Dermis blood vessel endothelial cell (primary cell): Measurements from ENCODE around the gene SLC6A9. TPM values are rescaled to one million over a fixed set of nuclear protein-coding genes. Genes with fewer than 3 reads are reported as not detected.

ENCODE experiments used
- DNase-seq: peaks from one replicate; pipeline ENCODE4 v3.0.0; 2010
- total RNA-seq: library from RNA; depleted of rRNA; stranded (reverse); fragments of >200 nt; gene quantifications from 2 replicates; pipeline ENCODE4 v1.2.3, GENCODE V29; 2014

Gene SLC6A9
- total RNA-seq, 1 donor from 2014 or later, result not detected

DNA sequence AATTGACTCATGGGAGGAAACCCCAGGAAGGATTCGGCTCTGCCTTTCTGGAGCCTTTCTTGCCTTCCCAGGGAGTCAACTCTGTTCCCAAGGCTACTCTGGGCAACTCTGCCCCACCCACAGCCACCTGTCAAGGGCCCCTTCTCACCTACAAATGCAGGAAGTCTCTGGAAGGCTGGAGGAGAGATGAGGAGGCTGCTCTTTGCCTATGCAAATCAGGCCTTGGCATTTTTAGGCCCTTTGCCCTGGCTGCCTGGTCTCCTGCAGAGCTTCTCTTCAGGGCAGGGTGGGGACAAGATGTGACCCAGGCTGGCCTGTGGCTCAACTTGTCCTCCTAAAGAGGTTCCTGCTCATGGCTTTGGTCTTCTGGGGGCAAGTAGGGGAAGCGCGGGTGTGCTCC, 5.4 kb downstream of the SLC6A9 start:
- no peak for DNase-seq

- DNase-seq, result no peak
These were observed 6.2 kb downstream of the SLC6A9 start for GRCh38 chr1:44024903-44025525.

DNA sequence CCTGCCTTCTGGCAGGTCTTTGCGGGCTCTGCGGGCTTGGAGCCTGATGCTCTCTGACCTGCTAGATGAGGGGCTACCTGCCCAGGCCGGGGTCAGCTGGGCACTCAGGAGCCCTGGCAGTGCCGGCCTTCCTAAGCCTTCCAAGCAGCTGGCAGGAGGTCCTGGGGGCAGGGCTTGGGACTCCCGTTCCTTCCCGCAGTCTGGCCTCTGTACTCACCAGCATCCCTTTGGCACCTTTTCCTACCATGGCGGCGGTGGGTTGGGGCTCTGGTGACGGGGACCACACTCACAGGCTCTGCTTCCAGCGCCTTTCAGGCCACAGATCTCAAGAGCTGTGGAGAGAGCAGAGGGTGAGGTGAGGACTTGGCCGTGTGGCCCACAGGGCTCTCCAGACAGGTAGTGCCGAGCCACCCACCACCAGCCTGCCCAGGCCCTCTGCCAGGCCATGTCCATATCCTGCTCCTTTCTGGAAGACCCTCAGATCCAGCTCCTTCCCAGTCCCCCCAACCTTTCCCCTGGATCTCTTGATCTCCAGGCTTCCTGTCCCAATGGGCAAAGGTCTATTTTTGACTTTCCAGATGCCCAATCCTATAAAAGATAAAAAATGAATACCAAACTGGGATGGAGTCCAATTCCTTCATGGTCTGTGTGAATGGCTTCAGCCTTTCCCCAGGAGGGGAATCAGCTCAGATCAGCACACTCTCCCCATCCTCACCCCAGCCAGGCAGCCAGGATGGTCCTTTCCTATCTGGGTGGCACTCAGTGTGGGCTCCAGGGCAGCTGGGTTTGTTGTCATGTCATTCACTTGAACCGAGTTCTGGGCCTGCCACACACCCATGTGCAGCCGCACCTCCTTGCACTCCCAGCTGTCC, 7.0 kb downstream of the SLC6A9 start:
- no peak for DNase-seq

- no peak for DNase-seq
These were observed 9.5 kb downstream of the SLC6A9 start for GRCh38 chr1:44021581-44022321.

DNA sequence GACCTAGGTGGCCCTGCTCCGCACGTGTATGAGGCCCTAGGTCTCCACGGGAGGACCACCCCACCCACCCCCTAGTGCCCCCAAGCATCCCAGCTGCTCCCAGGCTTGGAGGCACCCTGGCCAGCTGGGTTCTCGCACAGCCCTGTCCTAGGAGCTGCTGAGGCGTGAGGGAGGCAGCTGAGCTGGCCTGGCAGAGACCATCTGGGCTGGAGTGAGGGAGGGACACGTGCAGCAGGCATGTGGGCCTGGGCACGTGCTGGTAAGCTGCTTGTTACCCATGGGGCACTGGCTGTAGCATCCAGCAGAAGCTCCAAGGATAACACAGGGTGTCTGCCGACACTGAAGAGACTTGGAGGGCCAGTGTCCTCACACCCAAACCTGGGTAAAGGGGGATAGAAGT, 10.1 kb downstream of the SLC6A9 start:
- no peak for DNase-seq

DNA sequence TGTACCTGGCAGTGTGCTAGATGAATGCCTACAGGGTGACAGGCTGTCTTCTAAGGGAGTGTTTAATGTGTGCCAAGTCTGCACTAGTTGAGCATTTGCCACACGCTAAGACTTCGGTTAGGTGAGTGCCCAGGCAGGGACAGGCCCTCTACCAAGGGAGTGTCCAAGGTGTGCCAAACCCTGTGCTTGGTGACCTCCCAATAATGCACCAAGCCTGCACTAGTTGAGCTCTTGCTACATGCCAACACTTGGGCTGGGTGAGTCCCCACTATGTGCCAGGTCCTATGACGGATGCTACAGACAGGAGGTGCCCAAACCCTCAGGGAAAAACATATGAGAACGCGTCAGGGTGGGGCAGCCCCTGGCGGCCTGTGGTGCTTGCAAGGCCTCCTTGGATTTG, 10.8 kb downstream of the SLC6A9 start:
- DNase-seq, result no peak

DNA sequence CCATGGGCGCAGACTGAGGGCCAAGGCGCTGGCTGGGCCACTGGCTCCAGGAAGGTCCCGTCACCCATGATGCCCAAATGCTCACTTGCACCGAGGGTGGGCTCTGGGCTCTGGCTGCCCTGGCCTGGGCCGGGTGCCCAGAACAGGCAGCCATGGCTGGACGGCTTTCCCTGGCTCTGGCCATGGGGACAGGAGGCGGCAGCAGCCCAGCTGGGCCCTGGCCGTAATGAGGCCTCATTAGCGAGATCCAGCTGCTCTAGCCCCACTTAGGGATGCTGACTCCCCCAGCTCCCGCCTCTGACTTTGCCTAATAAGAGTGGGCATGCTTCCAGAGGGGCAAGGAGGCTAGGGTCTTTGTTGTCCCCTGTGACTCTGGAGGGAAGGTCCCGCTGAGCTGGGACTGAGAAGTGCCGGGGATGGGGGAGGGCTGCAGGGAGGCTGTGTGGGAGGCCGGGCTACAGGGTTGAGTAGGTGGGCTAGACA, 11.8 kb downstream of the SLC6A9 start:
- no peak for DNase-seq

GRCh38 chr1:44016890-44017400, 14.3 kb downstream of the SLC6A9 start:
- DNase-seq, result no peak

DNA sequence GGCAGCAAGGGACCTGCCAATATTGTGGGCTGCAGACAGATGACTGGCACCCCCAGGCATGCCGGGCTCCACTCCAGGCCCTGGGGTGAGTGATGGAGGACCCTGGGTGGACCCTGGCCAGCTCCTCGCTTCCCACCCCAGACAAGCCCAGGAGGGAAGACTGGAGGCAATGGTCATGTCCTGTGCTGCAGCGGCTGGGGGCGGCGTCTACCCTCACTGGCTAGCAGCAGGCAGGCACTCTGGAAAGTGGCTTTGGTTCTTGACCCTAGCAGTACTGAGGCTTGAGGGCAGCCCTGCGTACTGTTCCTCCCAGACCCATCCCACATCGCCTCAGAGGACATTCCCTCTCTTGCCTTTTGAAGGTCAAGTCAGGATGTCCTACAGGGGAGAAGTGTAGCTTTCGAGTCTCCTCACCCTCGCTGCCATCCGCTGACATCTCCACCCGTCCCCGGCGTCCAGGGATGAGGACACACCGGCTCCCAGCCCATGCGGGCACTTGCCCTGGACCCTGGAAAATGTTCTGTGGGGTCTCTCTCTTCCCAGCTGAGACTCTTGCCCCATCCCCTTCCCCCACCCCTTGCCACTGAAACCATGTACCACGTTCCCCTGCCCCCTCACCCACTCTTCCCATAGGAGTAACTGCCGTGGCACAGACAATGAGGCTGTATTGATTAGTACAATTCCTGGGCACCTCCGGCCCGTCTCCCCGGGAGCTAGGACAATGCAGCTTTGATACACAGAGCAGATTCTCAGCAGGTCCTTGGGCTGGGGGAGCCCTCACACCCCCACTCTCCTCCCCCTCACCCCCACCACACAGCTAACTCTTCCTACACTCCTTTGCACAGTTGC, 15.0 kb downstream of the SLC6A9 start:
- no peak for DNase-seq

- DNase-seq, result no peak
These were observed 16.1 kb downstream of the SLC6A9 start for GRCh38 chr1:44015206-44015605.

DNA sequence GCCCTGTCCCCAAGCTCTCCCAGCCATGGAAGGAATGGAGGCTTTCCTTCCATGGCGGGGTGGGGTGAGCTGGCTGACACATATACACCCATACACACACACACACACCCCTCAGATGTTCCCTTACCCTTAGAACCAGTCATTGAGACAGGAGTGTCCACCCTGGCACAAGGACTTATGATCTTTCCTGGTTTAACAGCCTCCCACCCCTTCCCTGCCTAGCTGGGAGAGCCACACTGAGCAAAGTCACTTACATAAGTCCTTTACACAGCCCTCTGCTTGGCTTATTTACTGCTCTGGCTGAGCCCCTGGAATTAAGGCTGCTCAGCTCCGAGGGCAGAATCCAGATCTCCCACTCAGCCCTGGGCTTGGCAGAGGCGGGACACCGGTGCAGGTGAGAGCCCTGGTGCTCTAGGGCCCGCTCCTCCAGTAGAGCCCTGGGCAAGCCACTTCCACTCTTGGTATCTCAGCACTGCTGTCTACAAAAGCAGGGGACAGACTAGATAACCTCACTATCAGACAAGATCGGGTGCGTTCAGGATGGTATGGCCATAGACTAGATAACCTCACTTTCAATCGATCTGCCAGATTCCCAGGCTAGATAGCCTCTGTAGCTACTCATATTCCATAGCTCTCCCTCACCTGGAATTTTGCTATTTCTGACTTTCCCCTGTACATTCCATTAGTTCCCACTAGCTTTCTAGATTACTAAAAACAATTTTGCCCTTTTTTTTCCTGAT, 16.7 kb downstream of the SLC6A9 start:
- DNase-seq, result no peak

GRCh38 chr1:44013949-44014348, 17.3 kb downstream of the SLC6A9 start:
- DNase-seq, result no peak

DNA sequence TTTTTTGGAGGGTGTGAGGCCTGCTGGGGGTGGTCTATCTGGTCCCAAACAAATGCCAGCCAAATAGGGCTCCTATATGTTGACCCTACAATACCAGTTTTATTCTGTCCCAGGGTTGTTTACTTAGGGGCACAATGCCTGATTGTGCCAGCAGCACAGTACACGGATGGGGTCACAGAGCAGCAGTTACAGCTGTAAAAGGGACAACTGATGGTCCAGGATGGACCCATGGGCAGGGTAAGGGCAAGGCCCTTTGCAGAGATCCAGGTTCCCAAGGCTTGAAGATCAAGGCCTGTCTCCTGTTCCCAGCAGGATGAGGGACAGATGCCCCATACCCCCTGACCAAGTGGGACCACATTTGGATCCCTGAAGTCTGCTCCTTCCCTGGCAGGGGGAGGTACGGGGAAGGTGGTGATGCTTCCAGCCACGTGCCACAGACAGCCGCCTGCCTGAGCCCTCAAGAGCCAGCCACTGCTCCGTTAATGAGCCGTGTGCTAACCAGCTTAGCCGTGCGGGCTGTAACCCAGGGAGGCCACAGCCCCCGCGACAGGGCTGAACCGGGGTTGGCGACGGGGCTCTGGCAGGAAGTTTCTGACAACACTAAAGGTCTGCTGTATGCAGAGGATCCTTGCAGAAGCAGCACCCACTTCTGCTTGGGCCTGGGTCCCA, 18.2 kb downstream of the SLC6A9 start:
- no peak for DNase-seq

GRCh38 chr1:44012404-44012803, 18.9 kb downstream of the SLC6A9 start:
- DNase-seq, result no peak

GRCh38 chr1:44010935-44011471, 20.3 kb downstream of the SLC6A9 start:
- DNase-seq, result no peak

DNA sequence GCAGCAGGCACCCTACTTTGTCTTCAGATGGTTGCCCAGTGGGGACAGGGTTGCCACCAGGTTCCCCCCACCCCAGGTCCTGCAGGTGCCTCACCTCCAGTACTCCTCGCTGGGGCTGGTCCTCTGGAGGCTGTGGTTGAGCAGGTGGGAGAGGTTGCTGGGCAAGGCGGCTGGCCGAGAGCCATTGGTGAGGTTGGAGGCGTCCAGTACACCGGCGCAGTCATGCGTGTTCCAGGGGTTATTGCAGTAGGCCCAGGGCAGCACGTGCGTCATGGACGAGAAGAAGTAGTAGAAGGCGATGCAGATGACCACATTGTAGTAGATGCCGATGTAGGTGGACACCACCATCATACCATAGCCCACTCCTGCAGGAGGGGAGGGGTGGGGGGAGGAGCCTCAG, 23.0 kb downstream of the SLC6A9 start:
- DNase-seq, result no peak

- DNase-seq, result no peak
These were observed 28.6 kb downstream of the SLC6A9 start for GRCh38 chr1:44002606-44003157.

DNA sequence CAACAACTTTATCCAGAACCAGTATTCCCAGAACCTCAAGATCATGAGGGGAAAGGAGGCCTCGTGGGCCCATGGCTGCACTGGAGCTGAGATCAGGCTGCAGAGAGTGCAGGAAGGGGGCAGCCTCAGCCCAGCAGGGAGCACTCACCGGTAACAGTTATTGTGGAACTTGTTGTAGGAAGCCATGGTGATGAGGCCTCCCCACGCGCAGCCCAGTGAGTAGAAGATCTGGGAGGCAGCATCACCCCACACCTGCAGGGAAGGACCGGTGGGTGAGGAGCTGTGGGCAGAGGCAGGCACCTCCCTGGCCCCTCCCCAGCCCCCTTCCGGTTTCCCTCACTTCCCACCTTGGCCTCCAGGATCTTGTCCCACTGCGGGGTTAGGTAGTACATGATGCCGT, 29.1 kb downstream of the SLC6A9 start:
- no peak for DNase-seq

DNA sequence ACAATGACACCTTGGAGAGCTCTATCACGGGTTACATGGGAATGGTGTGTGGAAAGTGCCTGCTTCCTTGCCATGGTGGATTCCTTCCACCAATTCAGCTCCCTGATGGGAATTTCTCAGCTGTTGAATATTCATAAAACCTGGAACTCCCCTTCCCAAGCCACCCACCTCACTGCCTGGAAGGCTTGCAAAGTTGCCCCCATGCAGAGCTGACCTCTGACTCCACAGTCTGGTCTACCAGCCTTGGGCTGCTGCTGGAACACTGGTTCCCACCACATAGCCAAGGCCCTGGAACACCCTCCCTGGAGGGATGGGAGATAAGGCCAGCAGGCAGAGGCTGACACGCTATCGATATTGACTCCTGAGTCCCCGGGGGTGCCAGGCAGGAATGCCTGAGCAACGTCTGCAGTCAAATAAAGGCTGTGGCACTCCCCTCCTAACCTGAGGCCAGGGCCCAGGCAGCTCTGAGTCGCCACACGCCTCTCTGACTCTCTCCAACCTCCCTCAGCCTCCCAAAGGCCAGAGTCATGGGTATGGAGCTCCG, 31.1 kb downstream of the SLC6A9 start:
- no peak for DNase-seq

DNA sequence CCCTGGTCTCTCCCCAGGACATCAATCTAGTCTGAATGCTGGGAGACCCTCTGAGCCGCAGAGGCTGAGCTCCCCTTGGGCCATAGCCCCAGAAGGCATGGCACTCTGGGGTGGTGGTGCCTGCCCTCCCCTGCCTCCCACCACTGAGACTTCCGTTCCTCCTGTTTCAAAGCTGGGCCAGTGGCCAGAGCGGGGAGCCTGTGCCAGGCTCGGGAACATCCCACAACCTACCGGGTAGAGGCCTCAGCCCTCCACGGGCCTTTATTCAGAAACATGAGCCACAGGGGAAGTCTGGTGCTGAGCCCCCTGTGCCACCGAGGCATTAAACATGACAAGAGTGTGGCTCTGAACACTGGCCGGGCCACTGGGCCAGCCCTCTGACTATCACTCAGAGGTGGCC, 31.8 kb downstream of the SLC6A9 start:
- DNase-seq, result no peak
